NCI-H2081 treated with DMSO at 0.1 percent for 48 hours (cell line): Measurements from ENCODE around the gene ZSWIM1.

Source experiments
- DNase-seq: peaks from one replicate; lab custom pipeline; 2025; lab: John Stamatoyannopoulos, UW

The ZSWIM1 gene

DNA sequence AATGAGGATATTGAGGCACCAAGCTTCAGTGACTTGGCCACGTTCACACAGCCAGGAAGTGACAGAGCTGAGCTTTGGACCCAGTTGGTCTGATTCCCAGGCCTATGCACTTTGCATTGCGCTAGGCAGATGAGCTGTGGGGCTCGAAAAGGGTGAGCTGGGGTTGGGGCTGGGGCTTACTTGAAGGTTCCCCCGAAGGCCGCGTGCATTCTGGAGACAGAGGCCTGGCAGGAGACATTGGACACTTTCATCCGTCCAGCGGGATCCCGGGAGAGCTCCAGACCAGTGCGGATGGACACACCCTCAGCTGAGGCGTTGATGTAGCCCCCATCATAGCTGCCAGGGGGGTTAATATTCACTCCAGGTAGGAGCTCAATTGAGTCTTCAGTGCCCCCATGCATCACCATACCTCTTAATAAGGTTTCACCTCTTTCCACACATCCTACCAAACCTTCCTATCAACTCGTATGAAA, 28.3 kb downstream of the ZSWIM1 start:
- DNase-seq, result no peak

DNA sequence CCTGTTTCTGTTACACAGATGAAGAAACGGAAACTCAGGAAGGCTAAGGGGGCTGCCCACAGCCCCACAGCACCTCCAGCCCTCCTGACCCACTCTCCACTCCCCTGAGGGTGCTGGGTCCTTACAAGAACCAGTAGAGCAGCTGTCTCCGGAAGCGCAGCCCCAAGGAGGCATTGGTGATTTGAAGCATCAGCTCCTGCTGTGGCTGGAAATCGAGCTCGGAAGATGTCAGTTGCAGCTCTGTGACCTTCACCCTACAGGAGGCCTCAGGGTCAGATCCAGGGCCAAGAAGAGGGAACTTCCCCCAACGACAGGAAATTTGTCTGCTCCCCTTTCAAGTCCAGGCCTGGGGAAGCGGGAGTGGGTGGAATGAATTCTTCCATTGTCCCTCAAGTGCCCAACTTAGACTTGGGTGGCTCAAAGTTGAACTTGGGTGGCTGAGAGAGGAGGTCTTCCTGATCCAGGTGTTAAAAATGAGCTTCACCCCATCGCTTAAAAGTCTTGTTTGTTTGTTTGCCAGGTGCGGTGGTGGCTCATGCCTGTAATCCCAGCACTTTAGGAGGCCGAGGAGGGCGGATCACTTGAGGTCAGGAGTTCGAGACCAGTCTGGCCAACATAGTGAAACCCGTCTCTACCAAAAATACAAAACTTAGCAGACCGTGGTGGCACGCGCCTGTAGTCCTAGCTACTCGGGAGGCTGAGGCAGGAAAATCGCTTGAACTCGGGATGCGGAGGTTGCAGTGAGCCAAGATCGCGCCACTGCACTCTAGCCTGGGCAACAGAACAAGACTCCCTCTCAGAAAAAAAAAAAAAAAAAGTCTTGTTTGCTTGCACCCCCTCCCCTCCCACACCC, 29.0 kb downstream of the ZSWIM1 start:
- no peak for DNase-seq

DNA sequence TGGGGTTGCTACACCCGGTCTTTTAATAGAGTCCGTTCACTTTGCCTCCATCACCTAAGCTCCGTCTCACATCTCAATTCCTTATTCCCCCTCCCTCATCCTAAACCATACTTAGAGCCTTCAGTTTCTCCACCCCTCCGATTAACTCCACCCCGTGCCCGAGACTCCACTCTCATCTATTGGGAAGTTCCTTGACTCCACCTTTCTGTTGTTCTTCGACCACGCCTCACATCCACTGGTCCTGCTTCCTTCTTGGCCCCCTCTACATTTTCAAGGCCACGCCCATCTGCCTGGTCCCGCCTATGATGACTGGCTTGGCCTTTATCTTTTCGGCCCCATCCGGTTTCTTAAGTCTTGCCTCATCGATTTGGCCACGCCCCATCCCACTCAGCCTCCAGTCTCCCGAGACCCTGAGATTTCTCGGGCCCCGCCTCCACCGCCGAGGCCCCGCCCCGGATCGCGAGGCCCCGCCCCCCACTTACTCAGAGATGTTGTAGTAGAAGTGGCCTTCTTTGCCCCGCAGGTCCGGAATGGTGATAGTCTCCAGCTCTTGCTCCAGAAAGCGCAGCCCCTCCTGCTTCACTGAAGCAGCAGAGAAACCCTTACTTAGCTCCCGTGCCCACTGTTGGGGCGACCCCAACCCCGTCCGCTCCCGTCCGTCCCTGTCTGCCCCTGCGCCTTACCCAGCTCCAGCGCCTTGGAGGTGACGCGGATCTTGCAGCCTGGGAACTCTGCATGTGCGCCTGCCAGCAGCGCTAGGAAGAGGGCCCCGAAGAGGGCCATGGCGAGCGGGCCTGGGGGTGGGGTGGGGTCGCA, 29.9 kb downstream of the ZSWIM1 start:
- no peak for DNase-seq

DNA sequence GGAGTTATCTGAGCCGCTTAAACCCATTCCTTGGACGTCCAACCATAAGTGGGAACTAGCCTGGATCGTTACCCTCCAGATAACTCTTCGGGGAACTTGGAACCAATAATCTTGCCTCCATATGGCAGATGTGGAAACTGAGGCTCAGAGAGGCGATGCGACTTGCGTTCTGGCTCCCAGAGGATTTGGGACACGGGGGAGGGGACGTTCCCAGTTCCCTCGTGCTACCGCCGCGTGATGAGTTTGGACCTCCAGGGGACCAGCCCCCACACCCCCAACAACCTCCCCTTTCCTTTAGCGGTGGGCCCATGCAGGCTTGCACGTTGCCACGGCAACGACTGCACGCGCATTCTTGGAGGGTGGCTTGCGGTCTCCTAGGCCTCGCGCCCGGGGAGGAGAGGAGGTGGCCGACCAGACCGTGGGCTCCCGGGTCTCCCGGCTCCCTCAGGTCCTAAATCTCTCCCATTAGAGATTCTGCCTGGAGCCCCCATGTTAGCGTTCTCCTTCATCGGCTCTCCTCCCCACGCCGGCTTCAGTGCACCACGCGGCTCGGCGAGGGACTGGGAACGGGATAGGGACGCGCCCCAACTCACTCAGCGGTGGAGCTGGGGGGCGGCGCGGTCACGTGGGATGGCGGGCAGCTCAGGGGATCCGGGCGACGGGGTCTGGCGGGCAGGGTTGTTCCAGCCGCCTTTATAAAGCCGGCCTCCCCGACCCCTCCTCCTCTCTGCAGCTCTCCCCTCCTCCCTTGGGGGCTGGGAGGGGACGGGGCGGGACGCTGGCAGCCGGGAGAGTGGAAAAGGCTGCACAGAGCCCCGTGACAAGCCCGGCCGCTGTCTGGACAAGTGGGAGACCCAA, 30.7 kb downstream of the ZSWIM1 start, which contains the start of gene PLTP:
Gene PLTP, minus strand, starts transcription at position 670 of the 858 bp plus-strand sequence. CDS start 703 bp downstream, outside the sequence.
- no peak for DNase-seq

DNA sequence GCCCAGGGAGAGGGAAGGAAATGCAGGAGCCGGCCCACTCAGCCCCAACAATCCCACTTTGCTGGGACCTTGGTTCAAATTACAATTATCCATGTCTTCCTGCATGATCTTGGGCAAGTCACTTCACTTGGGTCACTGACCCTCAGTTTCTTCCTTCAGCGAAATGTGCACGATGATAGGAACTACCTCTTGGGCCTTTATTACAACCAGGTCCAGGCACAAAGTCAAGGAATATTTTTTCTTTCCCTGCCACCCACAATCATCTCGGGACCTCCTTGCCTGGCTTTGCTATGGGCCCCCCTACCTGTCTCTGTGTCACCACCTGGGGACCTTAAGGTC, 31.3 kb downstream of the ZSWIM1 start:
- DNase-seq, result no peak

DNA sequence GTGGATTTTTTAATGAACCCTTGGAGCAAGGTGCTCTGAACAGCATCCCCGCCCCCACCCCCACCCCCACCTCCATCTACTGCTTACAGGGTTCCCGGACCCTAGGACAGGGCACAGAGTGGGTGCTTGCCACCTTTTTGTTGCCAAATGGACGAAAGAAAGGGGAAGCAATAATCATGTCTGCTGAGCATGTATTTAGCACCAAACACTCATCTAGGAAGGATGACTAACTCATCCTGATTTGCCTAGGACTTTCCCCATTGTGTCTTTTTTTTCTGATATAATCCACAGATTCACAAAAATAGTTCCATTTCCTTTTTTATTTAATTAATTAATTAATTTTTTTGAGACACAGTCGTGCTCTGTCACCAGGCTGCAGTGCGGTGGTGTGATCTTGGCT, 32.1 kb downstream of the ZSWIM1 start:
- no peak for DNase-seq

DNA sequence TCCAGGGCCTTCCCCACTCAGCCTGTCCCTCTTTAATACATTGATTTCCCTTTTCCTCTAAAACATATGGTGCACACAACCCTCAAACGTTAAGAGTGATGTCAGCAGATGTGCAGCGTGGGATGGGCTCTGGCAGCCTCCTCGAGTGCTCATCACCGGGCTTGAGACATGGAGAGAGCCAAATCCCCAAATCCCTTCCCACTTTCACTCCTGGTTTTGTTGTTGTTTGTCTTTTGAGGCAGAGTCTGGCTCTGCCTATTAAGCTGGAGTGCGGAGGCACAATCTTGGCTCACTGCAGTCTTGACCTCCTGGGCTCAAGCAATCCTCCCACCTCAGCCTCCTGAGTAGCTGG, 36.7 kb downstream of the ZSWIM1 start:
- no peak for DNase-seq

DNA sequence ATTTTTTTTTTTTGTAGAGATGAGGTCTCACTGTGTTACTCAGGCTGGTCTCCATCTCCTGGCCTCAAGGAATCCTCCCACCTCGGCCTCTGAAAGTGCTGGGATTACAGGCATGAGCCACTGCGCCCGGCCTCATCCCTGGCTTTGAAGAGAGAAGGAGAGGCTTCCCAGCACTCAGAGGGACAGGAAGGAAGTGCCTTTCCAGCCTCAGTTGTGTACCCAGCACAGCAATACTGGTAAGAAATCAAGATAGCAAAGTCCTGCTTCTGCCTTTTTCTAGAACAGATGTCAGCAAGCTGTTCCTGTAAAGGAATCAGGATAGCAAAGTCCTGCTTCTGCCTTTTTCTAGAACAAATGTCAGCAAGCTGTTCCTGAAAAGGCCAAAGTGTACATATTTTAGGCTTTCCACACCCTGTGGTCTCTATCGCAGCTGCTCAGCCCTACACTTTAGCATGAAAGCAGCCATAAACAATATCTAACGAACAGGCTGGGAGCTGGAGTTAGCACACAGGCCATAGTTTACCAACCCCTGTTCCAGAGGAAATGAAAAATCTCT, 37.2 kb downstream of the ZSWIM1 start:
- DNase-seq, result no peak

DNA sequence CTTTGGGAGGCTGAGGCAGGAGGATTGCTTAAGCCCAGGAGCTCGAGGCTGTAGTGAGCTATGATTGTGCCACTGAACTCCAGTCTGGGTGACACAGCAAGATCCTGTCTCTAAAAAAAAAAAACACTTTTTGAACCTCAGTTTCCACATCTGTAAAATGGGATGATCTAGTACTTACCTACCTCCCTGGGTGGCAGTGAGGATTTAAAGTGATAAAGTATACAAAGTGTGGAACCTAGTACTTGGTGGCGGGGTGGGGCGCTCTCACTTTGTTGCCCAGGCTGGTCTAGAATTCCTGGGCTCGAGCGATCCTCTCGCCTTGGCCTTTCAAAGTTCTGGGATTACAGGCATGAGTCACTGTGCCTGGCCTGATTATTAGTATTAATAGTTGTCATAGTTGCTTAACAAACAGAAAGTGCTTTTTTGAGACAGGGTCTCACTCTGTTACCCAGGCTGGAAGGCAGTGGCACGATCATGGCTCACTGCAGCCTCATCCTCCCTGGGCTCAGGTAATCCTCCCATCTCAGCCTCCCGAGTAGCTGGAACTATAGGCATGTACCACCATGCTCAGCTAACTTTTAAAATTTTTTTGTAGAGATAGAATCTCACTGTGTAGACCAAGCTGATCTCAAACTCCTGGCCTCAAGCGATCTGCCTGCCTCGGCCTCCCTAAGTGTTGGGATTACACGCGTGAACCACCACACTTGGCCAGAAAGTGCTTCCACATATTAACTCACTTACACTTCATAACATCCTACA, 37.9 kb downstream of the ZSWIM1 start:
- no peak for DNase-seq

DNA sequence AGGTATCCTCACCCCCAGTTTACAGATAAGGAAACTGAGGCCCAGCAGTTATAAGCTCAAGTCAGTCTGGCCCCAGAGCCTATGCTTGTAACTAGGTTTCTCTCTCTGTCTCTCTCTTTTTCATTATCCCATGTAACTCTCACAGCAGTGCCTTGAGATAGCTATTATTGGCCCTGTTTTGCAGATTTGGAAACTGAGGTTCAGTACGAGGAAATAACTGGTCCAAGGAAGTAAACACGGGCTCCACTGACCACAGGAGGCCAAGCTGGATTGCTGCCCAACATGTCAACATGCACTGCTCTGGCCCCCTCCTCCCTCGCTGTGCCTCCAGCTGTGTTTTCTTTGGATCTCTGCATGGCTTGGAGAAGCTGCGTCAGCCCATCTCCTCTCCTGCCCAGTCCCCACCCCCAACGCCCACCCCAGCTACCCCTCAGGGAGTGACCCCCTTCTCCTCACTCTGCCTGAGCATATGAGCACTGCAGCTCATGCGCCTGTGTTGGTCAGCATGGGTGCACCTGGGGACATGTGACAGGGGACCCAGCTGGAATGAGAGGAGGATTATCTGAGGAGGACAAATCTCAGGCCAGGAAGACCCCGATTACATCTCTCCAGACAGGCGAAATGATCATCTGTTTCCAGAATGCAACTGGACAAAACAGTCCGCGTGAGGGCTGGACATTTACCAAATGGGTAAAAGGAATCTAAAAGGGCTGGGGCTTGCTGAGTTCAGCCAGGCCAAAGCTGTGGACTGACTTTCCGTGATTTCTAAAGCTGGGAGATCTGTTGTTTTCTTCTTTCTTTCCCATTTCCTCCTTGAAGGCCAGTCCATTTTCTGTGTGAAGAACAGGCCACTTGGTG, 38.7 kb downstream of the ZSWIM1 start:
- DNase-seq, result no peak

DNA sequence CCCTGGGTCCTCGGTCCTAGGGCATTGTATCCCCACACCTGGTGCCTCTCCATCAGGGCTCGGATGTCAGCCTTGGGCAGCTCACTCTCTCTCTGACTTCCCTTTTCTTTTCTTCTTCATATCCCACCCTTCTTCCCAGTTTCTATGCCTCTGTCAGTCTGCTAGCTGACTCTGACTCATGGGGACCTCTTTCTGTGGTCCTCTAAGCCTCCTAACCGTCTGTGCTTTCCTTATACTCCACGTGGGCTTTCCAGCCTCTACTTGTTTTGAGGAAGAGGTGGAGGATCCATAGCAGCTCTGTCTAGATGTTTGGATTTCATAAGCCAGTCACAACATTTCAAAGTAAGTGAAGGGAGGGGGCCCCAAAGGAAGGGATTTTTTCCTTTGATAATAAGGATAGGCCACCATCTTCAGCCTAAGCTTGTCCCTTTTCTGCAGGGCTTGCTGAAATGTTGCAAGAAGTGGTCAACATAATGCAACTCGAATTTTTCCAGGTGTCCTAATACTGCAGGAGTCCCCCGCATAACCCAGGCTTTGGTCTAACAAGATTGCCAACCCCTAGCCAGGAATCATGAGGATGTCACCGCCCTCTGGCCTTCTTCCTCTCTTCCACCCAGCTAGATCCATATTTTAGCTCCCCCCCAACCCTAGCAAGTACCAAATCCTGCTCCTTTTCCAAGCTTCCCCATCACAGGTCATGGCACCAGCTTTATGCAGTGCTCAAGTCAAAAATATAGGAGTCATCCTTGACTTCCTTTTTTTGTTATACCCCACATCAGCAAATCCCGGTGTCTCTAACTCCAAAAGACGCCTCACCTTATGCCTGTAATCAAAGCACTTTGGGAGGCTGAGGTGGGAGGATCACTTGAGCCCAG, 39.7 kb downstream of the ZSWIM1 start:
- DNase-seq, result no peak

DNA sequence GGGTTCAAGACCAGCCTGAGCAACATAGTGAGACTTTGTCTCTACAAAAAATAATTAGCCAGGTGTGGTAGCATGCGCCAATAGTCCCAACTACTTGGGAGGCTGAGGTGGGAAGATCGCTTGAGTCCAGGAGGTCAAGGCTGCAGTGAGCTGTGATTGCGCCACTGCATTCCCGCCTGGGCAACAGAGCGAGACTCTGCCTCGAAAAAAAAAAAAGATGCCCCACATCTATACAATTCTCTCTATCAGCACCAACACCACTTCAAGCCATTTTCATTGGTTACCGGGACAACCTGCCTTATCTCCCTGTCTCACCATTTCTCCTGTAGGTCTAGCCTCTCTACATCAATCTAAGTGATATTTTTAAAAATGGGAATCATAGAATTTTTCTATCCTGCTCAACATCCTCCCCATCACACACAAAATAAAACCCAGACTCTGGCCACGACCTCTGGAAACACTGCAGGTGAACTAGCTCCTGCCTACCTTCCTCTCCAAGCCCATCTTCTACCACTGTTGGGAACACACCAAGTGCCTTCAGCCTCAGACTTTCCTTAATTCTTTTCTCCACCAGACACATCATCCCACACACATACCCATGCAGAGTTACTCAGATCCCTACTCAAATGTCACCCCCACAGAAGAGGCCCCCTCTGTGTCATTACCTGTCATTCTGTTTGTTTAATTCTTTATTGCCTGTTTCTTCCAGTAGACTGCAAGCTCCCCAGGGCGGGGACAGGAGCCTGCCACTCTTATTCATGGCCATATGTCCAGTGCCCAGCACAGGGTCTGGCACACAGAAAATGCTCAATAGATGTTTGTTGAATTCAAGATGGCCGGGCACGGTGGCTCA, 40.5 kb downstream of the ZSWIM1 start:
- DNase-seq, result no peak

DNA sequence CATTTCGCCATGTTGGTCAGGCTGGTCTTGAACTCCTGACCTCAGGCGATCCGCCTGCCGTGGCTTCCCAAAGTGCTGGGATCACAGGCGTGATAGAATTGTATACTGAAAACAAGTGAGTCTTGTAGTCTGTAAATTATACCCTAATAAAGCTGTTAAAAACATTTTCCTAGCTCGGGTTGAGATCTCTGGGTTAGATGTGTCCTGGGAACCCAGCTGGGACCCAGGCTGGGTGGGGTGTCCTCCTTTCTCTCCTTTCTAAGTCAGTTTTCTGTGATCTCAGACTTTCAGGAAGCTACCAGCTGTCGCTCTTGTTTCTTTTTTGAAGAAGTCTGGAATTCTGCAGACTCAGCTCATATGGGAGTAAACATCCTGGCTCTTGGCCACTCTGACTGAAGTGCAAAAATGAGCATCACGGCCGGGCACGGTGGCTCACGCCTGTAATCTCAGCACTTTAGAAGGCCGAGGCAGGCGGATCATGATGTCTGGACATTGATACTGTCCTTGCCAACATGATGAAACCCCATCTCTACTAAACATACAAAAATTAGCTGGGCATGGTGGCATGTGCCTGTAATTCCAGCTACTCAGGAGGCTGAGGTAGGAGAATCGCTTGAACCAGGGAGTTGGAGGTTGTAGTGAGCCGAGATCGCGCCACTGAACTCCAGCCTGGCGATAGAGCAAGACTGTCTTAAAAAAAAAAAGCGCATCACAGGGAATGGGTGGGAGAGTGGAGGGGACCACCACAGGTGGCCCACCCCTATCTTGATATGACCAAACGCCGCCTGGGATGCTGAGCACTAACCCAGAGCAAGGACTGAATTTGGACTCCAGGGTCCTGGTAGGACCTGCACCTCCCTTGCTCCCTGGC, 43.6 kb downstream of the ZSWIM1 start:
- no peak for DNase-seq

DNA sequence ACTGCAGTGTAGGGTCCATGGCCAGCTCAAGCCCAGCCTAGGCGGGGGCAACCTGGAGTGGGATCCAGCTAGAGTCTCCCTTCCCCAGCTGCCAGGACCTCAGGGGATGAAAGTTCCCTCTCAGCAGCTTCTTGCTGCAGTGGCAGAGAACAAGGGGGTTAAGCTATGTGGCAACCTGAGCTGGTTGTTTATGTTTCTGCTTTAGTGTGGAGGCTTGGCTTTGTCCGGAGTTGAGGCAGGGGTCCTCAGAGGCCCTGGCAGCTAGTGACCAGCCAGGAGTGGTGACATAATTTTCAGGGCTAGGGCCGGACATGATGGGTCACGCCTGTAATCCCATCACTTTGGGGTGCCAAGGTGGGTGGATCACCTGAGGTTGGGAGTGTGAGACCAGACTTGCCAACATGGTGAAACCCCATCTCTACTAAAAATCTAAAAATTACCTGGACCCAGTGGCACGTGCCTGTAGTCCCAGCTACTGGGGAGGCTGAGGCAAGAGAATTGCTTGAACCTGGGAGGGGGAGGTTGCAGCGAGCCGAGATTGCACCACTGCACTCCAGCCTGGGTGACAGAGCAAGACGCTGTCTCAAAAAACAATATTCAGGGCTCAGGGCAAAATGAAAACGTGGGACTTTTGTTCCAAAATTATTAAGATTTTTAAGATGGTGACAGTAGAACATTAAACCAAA, 44.9 kb downstream of the ZSWIM1 start:
- DNase-seq, result no peak

DNA sequence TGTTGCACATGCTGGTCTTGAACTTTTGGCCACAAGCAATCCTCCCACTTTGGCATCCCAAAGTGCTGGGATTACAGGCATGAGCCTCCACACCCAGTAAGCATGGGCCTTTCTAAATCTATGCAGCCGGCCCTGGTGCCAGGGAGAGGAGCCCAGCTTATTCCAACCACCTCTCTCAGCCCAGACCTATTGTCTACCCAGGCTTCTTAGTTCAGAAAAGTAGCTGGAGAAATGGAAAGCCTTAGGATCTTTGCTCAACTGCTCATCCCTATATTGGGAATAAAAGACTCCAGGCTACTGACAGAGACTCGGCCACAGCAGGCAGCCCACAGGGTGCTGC, 45.7 kb downstream of the ZSWIM1 start:
- DNase-seq, result no peak

DNA sequence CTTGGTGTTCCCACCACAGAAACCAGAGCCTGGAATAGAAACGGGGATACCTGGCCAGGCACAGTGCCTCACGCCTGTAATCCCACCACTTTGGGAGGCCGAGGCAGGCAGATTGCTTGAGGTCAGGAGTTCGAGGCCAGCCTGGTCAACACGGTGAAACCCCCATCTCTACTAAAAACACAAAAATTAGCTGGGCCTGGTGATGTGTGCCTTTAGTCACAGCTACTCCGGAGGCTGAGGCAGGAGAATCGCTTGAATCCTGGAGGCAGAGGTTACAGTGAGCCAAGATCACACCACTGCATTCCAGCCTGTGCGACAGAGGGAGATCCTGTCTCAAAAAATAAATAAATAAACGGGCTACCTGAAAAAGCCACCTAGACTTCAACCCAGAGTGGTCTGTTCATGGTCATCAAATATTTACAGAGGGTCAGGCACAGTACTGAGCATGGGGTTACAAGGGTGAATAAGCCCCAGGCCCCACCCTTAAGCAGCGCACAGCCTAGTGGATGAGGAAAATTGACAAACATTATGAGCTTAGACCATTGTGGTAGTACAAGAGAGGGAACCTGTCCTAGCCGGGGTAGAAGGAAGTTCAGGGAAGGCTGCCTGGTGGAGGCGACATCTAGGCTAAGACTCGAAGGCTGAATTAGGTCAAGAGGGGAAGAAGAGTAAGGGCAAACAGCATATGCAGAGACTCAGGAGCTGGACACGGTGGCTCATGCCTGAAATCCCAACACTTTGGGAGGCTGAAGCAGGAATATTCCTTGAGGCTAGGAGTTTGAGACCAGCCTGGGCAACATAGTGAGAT, 46.2 kb downstream of the ZSWIM1 start:
- DNase-seq, result no peak
